Panc1 (cell line): ENCODE data around the gene FRMD4A.

Experiments used
- POLR2AphosphoS5 ChIP-seq: IDR thresholded peaks from 2 replicates; pipeline ENCODE4 v1.6.1; 2012; ENCODE audit warnings: mild to moderate bottlenecking, low read depth, low read length, moderate library complexity
- REST ChIP-seq, 2 experiments: IDR thresholded peaks; 2 replicates each; pipeline ENCODE4 v1.6.1; 2011 to 2012; ENCODE audit warnings: low read depth in 2 of 2, control low read depth in 1 of 2, low read length in 1 of 2, mild to moderate bottlenecking in 1 of 2, moderate library complexity in 1 of 2; ENCODE audit not compliant: insufficient read depth in 1 of 2
- SIN3A ChIP-seq: IDR thresholded peaks from 2 replicates; pipeline ENCODE4 v1.6.1; 2012; ENCODE audit warnings: low read depth, mild to moderate bottlenecking, low read length, moderate library complexity, borderline replicate concordance; ENCODE audit not compliant: insufficient read depth
- TF ChIP-seq, protein P1 (sequence below): fragments of 450-650 bp; IDR thresholded peaks from 2 replicates; pipeline ENCODE4 v1.5.1; 2017; ENCODE audit warnings: mild to moderate bottlenecking

- TF ChIP-seq POLR2AphosphoS5 (no peak), REST (IDR thresholded peaks at IDR 0.05; ENCODE audit: insufficient read depth in 1 of 2, low read depth in 2 of 2, low read length in 1 of 2) (no peak), SIN3A (no peak)
- TF ChIP-seq, protein P1, sequence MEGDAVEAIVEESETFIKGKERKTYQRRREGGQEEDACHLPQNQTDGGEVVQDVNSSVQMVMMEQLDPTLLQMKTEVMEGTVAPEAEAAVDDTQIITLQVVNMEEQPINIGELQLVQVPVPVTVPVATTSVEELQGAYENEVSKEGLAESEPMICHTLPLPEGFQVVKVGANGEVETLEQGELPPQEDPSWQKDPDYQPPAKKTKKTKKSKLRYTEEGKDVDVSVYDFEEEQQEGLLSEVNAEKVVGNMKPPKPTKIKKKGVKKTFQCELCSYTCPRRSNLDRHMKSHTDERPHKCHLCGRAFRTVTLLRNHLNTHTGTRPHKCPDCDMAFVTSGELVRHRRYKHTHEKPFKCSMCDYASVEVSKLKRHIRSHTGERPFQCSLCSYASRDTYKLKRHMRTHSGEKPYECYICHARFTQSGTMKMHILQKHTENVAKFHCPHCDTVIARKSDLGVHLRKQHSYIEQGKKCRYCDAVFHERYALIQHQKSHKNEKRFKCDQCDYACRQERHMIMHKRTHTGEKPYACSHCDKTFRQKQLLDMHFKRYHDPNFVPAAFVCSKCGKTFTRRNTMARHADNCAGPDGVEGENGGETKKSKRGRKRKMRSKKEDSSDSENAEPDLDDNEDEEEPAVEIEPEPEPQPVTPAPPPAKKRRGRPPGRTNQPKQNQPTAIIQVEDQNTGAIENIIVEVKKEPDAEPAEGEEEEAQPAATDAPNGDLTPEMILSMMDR, result no peak
Measured at GRCh38 chr10:14056610-14057332, 274.0 kb downstream of the FRMD4A start.
